HG02759 (cell line): ENCODE data around the gene SH2D3C.
"Not testable (repeated sequence)": the region's sequence is repeated elsewhere in the genome, so short reads cannot be mapped to it uniquely, and the experiment has no call there.

Source experiments
- ATAC-seq: cut with Tn5 transposase; IDR thresholded peaks from one replicate; pipeline ENCODE4 v1.9.1; 2021; ENCODE audit warnings: mild to moderate bottlenecking, moderate library complexity; ENCODE audit not compliant: unreplicated experiment

The SH2D3C gene

GRCh38 chr9:127785933-127786772 lies 7.7 kb upstream of the SH2D3C start, which contains the start of gene CDK9:
CDK9 (plus strand) TSS chr9:127786034; CDS start chr9:127786149, 115 bp downstream.
- ATAC-seq = peak; percentile 67

GRCh38 chr9:127785023-127785932 lies 6.8 kb upstream of the SH2D3C start:
- peak; percentile 56 for ATAC-seq

DNA sequence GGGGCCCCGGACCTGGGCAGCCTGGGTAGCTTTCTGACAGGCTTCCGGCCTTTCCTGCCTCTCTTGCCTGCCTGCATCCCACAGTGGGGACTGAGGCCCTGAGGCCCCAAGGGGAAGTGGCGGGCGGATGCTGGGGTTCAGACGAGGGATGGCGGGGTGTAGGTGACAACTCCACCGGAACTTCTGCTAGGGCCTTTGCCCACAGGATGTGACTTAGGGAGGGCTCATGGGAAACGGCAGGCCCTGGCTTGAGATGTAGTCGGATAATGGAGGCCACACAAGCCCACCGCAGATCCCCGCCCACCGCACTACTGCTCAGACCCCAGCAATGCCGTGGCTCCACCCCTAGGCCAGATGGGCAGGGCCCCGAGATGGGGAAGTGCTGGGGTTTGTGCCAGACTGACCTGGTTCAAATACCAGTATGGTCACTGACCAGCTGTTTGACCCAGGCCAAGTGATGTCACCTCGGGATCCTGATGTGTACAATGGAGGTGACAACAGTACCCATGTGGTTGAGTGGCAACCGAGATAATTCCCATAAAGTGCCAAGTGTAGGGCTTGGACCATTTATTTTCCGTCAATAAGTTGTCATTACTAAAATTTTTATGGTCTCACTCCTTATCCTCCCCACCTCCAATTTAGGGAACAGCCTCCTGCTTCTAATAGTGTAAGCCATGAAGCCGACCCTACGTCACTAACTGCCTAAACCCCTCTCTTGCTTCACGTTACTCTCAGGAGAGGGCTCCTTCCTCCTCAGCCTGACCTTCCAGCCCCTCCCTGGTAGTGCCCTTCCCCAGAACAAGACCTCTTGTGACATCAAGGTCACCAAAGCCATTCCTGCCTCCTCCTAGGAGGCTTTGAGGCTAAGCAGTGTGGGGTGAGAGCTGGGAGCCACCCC lies 4.9 kb upstream of the SH2D3C start:
- no peak for ATAC-seq

DNA sequence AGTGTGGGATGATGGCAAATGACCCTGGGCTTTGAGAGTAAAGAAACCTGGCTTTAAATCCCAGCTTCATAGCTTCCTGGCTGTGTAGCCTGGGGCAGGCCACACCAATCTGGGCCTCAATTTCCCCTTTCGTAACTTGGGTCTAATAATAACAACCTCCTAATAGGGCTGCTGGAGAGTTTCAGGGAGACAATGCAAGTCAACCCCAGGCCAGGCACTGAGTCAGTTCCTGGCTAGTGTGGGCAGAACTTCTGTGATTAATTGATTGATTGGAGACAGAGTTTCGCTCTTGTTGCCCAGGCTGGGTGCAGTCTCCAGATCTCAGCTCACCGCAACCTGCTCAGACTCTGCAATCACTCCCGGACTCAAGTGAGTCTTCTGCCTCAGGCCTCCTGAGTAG lies 3.3 kb upstream of the SH2D3C start:
- no peak for ATAC-seq

- not testable (repeated sequence) for ATAC-seq
Observed at GRCh38 chr9:127780909-127781308, 2.4 kb upstream of the SH2D3C start.

- no peak for ATAC-seq
Observed at GRCh38 chr9:127780126-127780885, 1.8 kb upstream of the SH2D3C start.

DNA sequence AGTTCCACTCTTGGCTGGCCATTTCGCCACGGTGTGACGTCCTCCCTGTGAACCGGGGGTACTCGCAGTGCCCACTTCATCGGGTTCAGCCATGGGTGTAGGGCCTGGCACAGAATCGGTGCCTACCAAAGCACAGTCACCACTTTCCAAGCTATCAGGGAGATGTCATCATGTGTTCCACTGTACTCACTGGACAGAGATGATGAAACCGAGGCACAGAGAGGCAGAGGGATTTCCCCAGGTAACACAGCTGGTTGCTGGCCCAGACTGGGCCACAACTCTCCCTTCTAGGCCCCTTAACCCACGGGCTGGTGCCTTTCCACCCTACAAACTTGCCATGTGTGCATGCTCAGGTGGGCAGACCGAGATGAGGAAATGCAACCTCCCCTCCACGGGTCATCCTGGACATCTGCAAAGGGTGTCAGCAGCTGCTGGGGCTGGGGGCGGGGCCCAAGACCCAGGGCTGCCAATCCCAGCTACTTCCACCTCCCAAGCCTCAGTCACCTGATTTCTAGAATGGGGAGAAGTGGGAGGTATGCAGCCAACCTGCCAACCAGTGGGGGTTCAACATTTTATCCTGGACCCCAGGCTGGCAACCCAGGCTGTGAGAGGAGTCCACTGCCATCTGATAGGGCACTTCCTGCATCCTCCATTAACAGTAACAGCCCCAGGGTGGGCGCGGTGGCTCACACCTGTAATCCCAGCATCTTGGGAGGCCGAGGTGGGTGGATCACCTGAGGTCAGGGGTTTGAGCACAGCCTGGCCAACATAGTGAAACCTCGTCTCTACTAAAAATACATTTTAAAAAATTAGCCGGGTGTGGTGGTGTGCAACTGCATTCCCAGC lies 893 bp upstream of the SH2D3C start:
- peak; percentile 49 for ATAC-seq

DNA sequence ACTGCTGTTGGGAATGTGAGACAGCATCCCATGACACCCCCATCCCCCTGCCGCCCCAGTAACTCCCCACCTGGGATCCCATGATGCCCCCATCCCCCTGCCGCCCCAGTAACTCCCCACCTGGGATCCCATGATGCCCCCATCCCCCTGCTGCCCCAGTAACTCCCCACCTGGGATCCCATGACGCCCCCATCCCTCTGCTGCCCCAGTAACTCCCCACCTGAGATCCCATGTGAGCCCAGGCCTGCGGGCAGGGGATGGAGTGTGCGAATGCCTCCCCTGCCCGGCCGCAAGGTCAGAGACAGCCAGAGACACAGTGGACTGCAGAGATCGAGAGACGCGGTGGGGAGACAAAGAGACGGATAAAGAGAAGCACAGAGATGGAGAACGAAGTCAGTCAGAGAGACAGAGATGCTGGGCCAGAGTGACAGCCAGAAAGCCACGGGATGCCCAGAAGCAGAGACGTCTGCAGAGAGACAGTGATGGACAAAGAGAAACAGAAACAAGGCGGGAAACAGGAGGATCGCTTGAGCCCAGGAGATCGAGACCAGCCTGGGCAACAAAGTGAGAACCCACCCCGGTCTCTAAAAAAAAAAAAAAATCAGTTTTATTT lies 992 bp downstream of the SH2D3C start:
- no peak for ATAC-seq

GRCh38 chr9:127776924-127777289 lies 1.6 kb downstream of the SH2D3C start:
- no peak for ATAC-seq

DNA sequence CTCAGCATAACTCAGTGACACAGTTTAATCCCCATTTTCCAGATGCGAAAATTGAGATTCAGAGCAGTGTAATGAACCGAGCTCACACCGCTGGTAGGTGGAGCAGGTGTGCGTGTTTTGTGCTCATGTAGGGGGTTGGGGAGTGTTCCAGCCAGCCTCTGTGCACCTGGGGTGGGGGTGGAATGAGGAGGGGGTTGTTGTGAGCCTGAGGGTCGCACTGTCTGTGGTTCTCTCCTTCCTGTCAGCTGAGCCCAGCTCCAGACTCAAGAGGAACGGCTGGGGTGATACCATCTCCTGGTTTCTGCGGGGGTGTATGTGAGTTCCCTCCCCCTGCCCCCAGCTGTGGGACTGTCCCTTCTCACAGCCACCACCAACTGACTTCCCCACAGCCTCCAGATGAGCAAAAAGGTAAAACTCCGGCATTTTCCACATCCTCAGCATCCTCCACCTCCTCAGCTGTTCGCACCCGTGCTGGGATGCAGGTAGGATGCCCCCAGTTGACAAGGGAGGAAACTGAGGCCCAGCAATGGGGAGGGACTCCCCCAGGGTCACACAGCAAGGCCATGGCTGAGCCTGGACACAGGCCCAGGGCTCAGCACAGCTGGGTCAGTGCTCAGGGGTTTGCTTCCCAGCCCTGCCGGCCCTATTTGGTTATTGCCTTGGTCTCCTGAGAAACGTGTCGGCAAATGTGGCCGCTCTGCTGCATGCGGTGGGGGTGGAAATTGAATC lies 2.1 kb downstream of the SH2D3C start:
- no peak for ATAC-seq

DNA sequence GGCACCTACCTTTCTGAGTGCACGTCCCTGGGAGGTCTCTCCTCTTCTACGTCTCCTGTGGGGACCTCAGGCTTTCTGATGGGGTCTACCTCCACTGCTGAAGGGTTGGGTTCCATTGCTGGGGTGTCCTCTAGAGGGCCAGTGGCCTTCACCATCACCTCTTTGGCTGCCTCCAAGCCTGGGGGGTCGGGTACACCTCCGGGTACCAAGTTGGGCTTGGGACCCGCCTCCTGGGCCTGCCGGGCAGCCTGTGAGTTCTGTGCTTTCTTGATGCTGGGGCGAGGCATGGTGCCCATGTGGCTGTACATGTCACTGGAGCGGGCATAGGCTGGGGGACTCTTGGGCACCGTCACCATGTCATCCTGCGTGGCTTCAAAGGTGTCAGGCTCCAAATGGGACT lies 4.5 kb downstream of the SH2D3C start:
- ATAC-seq = no peak

DNA sequence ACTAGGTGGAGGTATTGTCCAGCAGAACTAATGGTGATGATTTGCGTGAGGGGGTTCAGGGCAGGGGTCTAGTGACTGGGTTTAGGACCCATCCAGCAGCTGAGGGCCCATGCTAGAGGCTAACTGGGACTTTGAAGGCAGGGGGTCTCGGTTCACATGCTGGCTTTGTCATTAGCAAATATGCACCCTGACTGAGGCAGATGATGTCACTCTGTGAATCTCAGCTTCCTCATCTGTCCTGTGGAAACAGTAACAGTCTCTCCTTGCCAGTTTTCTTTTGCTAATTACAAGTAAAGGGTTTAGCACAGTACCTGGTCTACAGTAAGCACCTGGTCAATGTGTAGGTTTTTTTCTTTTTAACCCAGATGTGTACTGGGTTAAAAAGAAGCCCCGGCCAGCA lies 5.2 kb downstream of the SH2D3C start:
- no peak for ATAC-seq

DNA sequence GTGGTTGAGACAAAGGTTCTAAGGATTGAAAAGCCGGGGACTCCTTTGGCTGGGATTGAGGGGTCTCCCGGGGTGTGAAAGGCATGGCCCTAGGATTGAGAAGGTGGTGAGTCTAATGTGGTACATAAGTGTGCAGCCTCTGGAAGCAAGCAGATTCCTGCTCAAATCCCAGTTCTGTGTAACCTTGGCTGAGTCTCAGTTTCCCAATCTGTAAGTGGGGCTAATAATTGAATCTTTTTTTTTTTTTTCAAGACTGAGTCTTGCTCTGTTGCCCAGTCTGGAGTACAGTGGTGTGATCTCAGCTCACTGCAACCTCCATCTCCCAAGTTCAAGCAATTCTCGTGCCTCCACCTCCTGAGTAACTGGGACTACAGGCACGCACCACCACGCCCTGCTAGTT lies 5.9 kb downstream of the SH2D3C start:
- ATAC-seq = no peak

- no peak for ATAC-seq
Observed at GRCh38 chr9:127771570-127772189, 6.8 kb downstream of the SH2D3C start.

- ATAC-seq = peak; percentile 89
Observed at GRCh38 chr9:127770905-127771569, 7.4 kb downstream of the SH2D3C start.

DNA sequence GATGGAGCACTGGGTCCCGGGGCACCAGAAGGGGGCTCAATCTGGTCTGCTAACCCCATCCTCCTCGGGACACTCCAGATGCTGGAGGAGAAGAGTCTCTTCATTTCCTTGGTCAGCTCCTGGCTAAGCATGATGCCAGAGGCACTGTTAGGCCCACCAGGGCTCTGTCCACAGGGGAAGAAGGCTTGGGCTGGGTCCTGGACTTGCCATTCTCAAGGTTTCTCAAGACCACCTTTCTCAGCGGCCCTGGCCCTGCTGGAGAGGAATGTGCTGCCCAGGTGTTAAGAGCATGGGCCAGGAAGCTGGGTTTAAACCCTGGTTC lies 7.9 kb downstream of the SH2D3C start:
- no peak for ATAC-seq

DNA sequence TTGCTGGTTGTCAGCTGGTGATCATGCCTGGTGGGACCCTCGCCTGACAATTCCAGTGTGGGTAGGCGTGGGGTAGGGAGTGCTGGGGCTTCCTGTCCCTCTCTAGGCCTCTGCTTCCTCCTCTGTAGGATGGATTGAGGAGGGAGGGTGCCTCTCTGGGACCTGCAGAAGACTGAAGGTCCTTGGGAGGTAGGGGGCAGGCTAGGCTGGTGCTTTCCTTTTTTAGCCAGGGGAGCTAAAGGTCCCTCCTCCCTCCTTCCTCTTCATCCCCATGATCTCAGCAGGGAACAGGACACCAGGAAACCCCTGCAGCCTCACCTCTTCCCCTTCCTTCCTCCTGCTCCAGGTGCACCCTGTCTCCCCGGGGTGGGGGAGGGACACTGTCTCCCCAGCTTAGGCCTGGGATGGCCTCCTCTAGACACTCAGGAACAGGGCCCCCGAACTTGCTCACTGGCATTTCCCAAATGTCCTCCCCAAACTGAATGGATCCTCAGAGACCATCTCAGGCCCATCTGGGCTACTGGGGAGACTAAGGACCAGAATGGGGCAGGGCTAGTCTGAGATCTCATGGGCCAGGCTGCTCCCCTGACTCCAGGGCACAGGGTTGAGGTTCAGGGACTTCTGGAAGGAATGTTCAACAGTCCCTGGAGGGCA lies 8.4 kb downstream of the SH2D3C start:
- no peak for ATAC-seq
